ENCODE data around the gene DPY19L1.

- TF ChIP-seq POLR2A (IDR thresholded peaks at IDR 0.05; ENCODE audit: low read depth, low read length) (no peak), POLR2AphosphoS5 (IDR thresholded peaks at IDR 0.05; ENCODE audit: low read depth, low read length) (no peak)
These were observed 8.0 kb downstream of the DPY19L1 start for GRCh38 chr7:35029311-35029710.

Data from GM12891 (cell line).